Prostate gland (tissue), 2 donors: ENCODE data around the gene MRPL54.

Experiments used
- POLR2A ChIP-seq: fragments of 450-650 bp; IDR thresholded peaks from one replicate; pipeline ENCODE4 v1.6.1; 2016; ENCODE audit warnings: antibody characterized with exemption, mild to moderate bottlenecking
- POLR2AphosphoS5 ChIP-seq: sonication (generic); formaldehyde crosslinking; IDR thresholded peaks from one replicate; pipeline ENCODE4 v1.6.1; 2017; ENCODE audit warnings: antibody characterized with exemption
- TF ChIP-seq, protein P1 (sequence below), 4 experiments: fragments of 200-600 bp in 2 of 4; fragments of 450-650 bp in 2 of 4; sonication (generic) in 2 of 4; IDR thresholded peaks; 1 replicate in 3 of 4; 2 replicates in 1 of 4; pipeline ENCODE4 v1.5.1; 2016 to 2019; ENCODE audit warnings: antibody characterized with exemption in 4 of 4, mild to moderate bottlenecking in 2 of 4, moderate library complexity in 2 of 4

DNA sequence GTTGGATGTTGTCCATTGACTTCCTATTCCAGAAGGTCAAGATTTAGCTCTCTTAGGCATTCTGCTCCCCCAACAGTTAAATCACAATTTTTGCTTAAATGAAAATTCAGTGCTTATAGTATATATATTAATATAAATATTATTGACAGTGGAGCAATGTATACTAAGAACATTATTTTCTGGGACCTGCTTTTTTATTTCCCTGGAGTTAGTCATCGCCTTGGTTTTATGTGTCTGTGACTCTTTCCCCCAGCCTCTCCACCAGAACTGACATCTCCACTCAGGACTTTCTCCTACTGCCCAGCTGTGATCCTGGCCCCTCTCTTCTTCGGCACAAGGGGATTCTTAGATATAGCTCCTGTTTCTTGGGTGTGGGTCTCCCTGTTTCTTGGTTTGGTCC, 33.9 kb downstream of the MRPL54 start:
- TF ChIP-seq POLR2A (no peak), POLR2AphosphoS5 (no peak)
- TF ChIP-seq, protein P1, sequence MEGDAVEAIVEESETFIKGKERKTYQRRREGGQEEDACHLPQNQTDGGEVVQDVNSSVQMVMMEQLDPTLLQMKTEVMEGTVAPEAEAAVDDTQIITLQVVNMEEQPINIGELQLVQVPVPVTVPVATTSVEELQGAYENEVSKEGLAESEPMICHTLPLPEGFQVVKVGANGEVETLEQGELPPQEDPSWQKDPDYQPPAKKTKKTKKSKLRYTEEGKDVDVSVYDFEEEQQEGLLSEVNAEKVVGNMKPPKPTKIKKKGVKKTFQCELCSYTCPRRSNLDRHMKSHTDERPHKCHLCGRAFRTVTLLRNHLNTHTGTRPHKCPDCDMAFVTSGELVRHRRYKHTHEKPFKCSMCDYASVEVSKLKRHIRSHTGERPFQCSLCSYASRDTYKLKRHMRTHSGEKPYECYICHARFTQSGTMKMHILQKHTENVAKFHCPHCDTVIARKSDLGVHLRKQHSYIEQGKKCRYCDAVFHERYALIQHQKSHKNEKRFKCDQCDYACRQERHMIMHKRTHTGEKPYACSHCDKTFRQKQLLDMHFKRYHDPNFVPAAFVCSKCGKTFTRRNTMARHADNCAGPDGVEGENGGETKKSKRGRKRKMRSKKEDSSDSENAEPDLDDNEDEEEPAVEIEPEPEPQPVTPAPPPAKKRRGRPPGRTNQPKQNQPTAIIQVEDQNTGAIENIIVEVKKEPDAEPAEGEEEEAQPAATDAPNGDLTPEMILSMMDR (IDR thresholded peaks at IDR 0.05): no peak
